ENCODE results near the gene VPS26C.

DNA sequence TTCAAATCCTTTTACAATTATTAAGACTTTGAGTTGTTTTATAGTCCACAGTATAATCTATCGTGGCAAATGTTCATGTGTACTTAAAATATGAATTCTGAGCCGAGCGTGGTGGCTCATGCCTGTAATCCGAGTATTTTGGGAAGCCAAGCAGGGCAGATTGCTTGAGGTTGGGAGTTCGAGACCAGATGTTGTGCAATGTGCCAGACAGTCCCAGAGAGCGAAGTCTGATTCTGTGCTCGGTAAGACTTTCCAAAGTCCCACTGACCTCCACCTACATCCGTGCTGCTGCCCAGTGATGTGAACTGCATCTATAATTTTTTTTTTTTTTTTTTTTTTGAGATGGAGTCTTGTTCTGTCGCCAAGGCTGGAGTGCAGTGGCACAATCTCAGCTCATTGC lies 52.2 kb downstream of the VPS26C start:
- TF ChIP-seq GATA2 (IDR thresholded peaks at IDR 0.05; ENCODE audit: low read depth, low read length), result no peak
- TF ChIP-seq GATA3 (IDR thresholded peaks at IDR 0.05; ENCODE audit: low read depth, low read length), result no peak

Measured in SH-SY5Y (cell line).